HG03354 (cell line): Measurements from ENCODE around the gene FBXO31.

Source experiments
- ATAC-seq: cut with Tn5 transposase; IDR thresholded peaks from one replicate; pipeline ENCODE4 v1.9.1; 2021; ENCODE audit warnings: mild to moderate bottlenecking; ENCODE audit not compliant: unreplicated experiment, poor library complexity, severe bottlenecking

FBXO31 gene

GRCh38 chr16:87298857-87299465, 84.6 kb downstream of the FBXO31 start:
- ATAC-seq = no peak

- no peak for ATAC-seq
These were observed 85.5 kb downstream of the FBXO31 start for GRCh38 chr16:87297918-87298631.

- no peak for ATAC-seq
These were observed 86.2 kb downstream of the FBXO31 start for GRCh38 chr16:87297407-87297806.

- no peak for ATAC-seq
These were observed 87.7 kb downstream of the FBXO31 start for GRCh38 chr16:87295661-87296531.

GRCh38 chr16:87295259-87295658, 88.3 kb downstream of the FBXO31 start:
- ATAC-seq = no peak

- ATAC-seq = no peak
These were observed 89.6 kb downstream of the FBXO31 start for GRCh38 chr16:87293990-87294389.

DNA sequence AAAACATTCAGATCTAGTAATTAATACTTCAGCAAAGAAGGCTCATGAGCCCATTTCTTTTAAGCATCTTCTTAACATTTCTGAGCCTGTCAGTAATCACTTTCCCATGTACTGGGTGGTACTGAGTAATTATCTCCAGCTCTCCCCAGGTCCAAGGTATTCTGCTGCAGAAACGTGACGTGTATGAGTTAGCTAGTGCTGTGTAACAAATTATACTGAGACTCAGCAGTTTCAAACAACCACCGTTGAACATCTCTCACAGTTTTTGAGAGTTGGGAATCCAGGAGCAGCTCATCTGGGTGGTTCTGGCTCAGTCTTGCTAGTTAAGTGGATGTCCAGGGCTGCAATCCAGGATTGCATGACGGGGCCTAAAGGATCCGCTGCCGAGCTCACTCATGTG, 91.6 kb downstream of the FBXO31 start:
- no peak for ATAC-seq

DNA sequence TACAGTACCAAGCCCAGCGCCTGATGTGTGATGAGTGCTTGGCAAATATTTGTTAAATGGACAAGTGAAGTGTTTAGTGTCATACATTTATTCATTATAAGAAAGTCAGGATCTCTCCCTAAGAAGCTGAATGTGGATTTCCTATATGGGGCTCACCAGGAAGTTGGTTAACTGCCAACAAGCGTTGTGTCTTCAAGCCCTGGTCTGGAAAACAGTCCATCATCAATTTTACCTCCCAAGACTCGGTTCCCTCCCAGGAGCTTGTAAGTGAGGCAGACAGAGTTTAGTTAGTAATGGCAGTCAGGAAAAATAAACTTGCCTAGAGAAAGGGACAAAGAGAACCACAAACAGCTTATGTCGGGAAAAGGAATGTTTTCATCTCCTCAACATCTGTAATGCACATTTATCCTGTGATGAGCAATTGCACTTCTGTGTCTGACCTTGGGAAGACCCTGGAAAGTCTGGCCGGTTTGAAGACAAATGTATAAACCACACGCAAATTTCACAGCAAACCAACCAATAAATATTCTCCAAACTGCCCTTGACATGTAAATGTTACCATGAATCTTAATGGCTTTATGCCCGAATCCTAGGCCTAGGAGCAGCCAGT, 94.7 kb downstream of the FBXO31 start:
- no peak for ATAC-seq

DNA sequence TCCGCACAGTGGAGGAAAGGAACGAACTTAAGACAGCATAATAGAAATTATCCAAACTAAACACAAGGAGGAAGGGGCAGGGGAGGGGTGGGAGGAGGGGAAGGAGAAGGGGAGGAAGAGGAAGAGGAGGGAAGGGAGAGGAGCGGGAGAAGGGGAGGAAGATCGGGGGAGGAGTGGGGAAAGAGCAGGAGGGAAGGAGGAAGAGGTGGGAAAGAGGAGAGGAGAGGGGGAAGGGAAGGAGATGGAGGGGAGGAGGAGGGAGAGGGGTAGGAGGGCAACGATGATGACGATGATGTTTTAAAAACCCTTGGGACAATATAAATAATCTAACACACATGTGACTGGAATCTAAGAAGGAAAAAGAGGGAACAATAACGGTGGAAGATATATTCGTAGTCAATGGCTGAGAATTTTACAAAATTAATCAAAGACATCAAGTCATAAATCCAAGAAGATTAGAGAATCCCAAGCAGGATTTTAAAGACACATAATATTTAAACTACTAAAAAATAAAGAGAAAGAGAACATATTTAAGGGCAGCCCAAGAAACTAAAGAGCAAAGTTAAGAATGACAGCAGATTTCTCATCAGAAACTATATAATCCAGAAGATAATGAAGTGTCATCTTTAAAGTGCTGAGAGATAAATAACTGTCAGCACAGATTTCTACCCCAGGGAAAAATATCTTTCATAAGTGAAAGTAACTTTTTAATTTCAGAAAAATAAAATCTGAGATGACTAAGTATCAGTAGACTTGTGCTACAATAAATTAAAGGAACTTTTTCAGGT, 96.5 kb downstream of the FBXO31 start:
- no peak for ATAC-seq

DNA sequence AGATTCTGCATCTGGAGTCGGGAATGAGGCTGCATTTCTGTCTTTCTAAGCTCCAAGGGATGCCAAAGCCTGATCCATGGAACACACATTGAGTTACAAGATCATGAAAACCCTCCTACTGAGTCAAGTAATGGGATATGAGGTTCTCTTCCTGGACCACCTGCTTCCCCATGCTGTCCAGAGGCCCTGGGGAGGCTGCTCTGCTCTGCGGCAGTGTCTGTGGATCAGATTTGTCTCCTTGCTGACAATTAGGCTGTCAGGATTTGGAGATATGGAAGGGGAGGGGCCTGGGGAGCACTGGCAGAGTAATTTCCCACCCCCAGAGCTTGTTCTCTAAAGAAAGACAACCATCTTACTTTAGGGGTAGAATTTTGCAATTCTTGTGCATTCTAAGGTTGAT, 99.4 kb downstream of the FBXO31 start:
- ATAC-seq = no peak

GRCh38 chr16:87279094-87279658, 104.4 kb downstream of the FBXO31 start:
- ATAC-seq = no peak

GRCh38 chr16:87278191-87279093, 105.1 kb downstream of the FBXO31 start:
- ATAC-seq = peak; percentile 52
